Islet precursor cell (in vitro differentiated cells): ENCODE data around the gene CHAF1B.
A peak's percentile ranks its signal among the peaks of the same experiment; 100 is the strongest.
"Not testable (repeated sequence)": the region's sequence is repeated elsewhere in the genome, so short reads cannot be mapped to it uniquely, and the experiment has no call there.

Experiments
- DNase-seq: peaks from one replicate; pipeline ENCODE4 v3.0.0-alpha.2; 2018

The CHAF1B gene

GRCh38 chr21:36385233-36386030, at the start of gene CHAF1B:
Gene CHAF1B, plus strand, starts transcription at chr21:36385392. Its CDS starts 745 bp downstream, at chr21:36386137.
- DNase-seq, result peak; percentile 88

GRCh38 chr21:36337099-36337509, 48.1 kb upstream of the CHAF1B start:
- no peak for DNase-seq

GRCh38 chr21:36338975-36339374, 46.2 kb upstream of the CHAF1B start:
- no peak for DNase-seq

GRCh38 chr21:36342581-36342980, 42.6 kb upstream of the CHAF1B start:
- DNase-seq, result not testable (repeated sequence)

GRCh38 chr21:36344931-36345330, 40.3 kb upstream of the CHAF1B start:
- DNase-seq, result no peak

- no peak for DNase-seq
Measured at GRCh38 chr21:36347278-36347961, 37.8 kb upstream of the CHAF1B start.

GRCh38 chr21:36347962-36348328, 37.2 kb upstream of the CHAF1B start:
- DNase-seq, result no peak

- DNase-seq, result no peak
Measured at GRCh38 chr21:36349315-36349714, 35.9 kb upstream of the CHAF1B start.

- DNase-seq, result no peak
Measured at GRCh38 chr21:36350282-36350910, 34.8 kb upstream of the CHAF1B start.

GRCh38 chr21:36354918-36355680, 30.1 kb upstream of the CHAF1B start:
- no peak for DNase-seq

- no peak for DNase-seq
Measured at GRCh38 chr21:36355868-36356267, 29.3 kb upstream of the CHAF1B start.

- DNase-seq, result no peak
Measured at GRCh38 chr21:36359185-36359584, 26.0 kb upstream of the CHAF1B start.

GRCh38 chr21:36369064-36369685, 16.0 kb upstream of the CHAF1B start:
- DNase-seq, result no peak

GRCh38 chr21:36375994-36376393, 9.2 kb upstream of the CHAF1B start:
- DNase-seq, result no peak

GRCh38 chr21:36377391-36377842, 7.8 kb upstream of the CHAF1B start:
- DNase-seq, result no peak

- no peak for DNase-seq
Measured at GRCh38 chr21:36379251-36379650, 5.9 kb upstream of the CHAF1B start.

GRCh38 chr21:36381841-36382589, 3.2 kb upstream of the CHAF1B start:
- DNase-seq, result no peak

- not testable (repeated sequence) for DNase-seq
Measured at GRCh38 chr21:36382722-36383121, 2.5 kb upstream of the CHAF1B start.

- DNase-seq, result no peak
Measured at GRCh38 chr21:36384885-36385232, 333 bp upstream of the CHAF1B start.

GRCh38 chr21:36386031-36386642, 945 bp downstream of the CHAF1B start:
- DNase-seq, result no peak

GRCh38 chr21:36388096-36388495, 2.9 kb downstream of the CHAF1B start:
- DNase-seq, result no peak
